Limb (tissue), 2 donors: ENCODE data around the gene PES1.
"Not testable (repeated sequence)": the region's sequence is repeated elsewhere in the genome, so short reads cannot be mapped to it uniquely, and the experiment has no call there.

Experiments used
- DNase-seq, 2 donors: peaks; one replicate each; pipeline ENCODE4 v3.0.0-alpha.2; 2016; ENCODE audit errors: extremely low spot score in 2 of 2

The PES1 gene

GRCh38 chr22:30609260-30610185, 17.8 kb upstream of the PES1 start:
- no peak for DNase-seq

- no peak for DNase-seq
These were observed 16.2 kb upstream of the PES1 start for GRCh38 chr22:30607939-30608338.

- no peak for DNase-seq
These were observed 15.7 kb upstream of the PES1 start for GRCh38 chr22:30607300-30607930.

GRCh38 chr22:30606455-30607299, 15.0 kb upstream of the PES1 start, which contains the start of gene TCN2:
TCN2 (plus strand) TSS chr22:30607174; CDS start chr22:30607332, 158 bp downstream.
- DNase-seq: peak; percentile 83 to 86

- peak in 1 of 2 donors; percentile 51 for DNase-seq
These were observed 13.9 kb upstream of the PES1 start for GRCh38 chr22:30605449-30606110.

- DNase-seq: no peak
These were observed 13.0 kb upstream of the PES1 start for GRCh38 chr22:30604723-30605122.

GRCh38 chr22:30603801-30604200, 12.1 kb upstream of the PES1 start:
- DNase-seq: no peak

- DNase-seq: no peak
These were observed 10.3 kb upstream of the PES1 start for GRCh38 chr22:30602049-30602448.

- no peak for DNase-seq
These were observed 9.8 kb upstream of the PES1 start for GRCh38 chr22:30601464-30601863.

GRCh38 chr22:30600921-30601320, 9.2 kb upstream of the PES1 start:
- DNase-seq: no peak

GRCh38 chr22:30598986-30599385, 7.3 kb upstream of the PES1 start:
- no peak for DNase-seq

- DNase-seq: no peak
These were observed 5.2 kb upstream of the PES1 start for GRCh38 chr22:30596886-30597285.

GRCh38 chr22:30596199-30596598, 4.5 kb upstream of the PES1 start:
- no peak for DNase-seq

GRCh38 chr22:30592360-30592713, 627 bp upstream of the PES1 start:
- DNase-seq: not testable (repeated sequence)

GRCh38 chr22:30591191-30591587, 521 bp downstream of the PES1 start:
- DNase-seq: no peak

- no peak for DNase-seq
These were observed 5.3 kb downstream of the PES1 start for GRCh38 chr22:30586414-30586813.

- no peak for DNase-seq
These were observed 7.3 kb downstream of the PES1 start for GRCh38 chr22:30584441-30584840.

- DNase-seq: no peak
These were observed 8.7 kb downstream of the PES1 start for GRCh38 chr22:30582788-30583545.

GRCh38 chr22:30582051-30582450, 9.7 kb downstream of the PES1 start:
- DNase-seq: no peak

- DNase-seq: no peak
These were observed 10.8 kb downstream of the PES1 start for GRCh38 chr22:30580896-30581295.

- DNase-seq: no peak
These were observed 13.2 kb downstream of the PES1 start for GRCh38 chr22:30578481-30578880.
